ENCODE data around the gene PACC1.

- TF ChIP-seq CTCF (IDR thresholded peaks at IDR 0.05; ENCODE audit: extremely low read depth in 1 of 2, insufficient read depth in 1 of 2, low read depth in 1 of 2, low read length in 2 of 2) (no peak), MAX (IDR thresholded peaks at IDR 0.05; ENCODE audit: insufficient read depth, insufficient read length) (no peak), GATA2 (IDR thresholded peaks at IDR 0.05; ENCODE audit: insufficient read depth, insufficient read length, low read depth, low read length) (no peak), POLR2A (IDR thresholded peaks at IDR 0.05; ENCODE audit: low read depth, low read length) (no peak)
Observed at GRCh38 chr1:212344905-212345304, 69.8 kb downstream of the PACC1 start.
